GM18867 (cell line): ENCODE measurements around the gene CYP24A1.

Experiments used
- ATAC-seq: cut with Tn5 transposase; IDR thresholded peaks from one replicate; pipeline ENCODE4 v1.9.1; 2021; ENCODE audit warnings: mild to moderate bottlenecking, moderate library complexity; ENCODE audit not compliant: unreplicated experiment

CYP24A1 gene

GRCh38 chr20:54158856-54159418 lies 14.8 kb downstream of the CYP24A1 start:
- ATAC-seq, result no peak

DNA sequence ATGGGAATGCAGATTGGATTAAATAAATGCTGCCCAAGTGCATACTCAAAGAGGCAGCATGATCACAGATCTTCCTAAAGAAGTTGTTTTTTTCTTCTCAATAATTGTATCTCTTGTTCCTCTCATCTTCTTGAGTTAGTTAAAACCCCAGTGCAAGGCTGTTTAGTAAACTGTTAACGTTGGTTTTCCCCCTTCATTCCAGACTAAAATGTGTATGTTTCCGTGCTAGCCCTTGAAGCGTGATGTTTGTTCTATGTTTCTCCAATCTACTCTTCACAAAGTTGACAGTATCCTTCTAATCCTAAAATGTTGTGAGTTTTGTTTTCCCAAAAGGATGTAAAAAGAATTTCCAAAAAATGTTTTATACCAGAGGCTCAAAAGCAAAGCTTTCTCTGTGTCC lies 15.6 kb downstream of the CYP24A1 start:
- ATAC-seq, result no peak

GRCh38 chr20:54156981-54157835 lies 16.6 kb downstream of the CYP24A1 start:
- ATAC-seq, result no peak

GRCh38 chr20:54156522-54156921 lies 17.3 kb downstream of the CYP24A1 start:
- ATAC-seq, result no peak

DNA sequence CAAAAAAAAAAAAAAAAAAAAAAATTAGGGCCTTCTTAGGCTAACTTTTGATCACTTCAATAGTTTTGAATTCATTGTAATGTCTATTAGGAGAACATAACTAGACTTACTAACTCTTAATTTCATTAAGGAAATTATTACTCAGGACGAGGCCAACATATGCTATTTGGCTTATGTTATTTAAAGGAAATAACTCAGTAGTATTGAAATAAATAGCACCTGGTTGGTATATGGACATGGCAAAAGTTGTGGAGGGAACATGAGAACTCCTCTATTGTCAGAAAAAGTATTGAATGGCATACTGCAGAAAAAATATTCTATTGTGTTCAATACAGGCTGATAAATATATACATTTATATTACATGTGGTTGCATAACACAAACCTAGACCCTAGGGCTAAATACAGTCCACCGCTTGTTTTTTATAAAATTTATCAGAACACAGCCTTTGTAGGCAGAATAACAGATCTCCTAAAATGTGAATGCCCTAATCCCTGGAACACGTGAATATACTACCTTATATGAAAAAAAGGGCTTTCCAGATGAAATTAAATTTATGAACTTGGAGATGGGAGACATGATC lies 18.0 kb downstream of the CYP24A1 start:
- ATAC-seq, result no peak

GRCh38 chr20:54154439-54154838 lies 19.3 kb downstream of the CYP24A1 start:
- ATAC-seq, result no peak

DNA sequence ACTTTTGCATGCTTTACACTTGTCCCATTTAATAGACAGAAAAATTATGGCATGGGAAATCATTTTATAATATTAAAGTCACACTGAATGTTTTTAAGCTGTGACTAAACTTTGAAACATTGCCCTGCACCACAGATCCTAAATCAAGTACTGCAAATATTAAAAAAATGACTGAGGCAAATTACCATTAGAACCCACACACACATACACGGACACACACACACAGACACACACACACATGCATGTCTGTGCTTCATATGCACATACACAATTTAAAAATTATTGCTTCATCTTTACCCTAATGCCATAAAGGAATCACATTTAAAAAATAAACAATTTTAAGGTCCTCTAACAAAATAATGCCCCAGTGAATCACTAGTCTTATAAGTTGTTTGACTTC lies 19.9 kb downstream of the CYP24A1 start:
- ATAC-seq, result no peak

GRCh38 chr20:54153041-54153327 lies 20.8 kb downstream of the CYP24A1 start:
- ATAC-seq, result no peak

DNA sequence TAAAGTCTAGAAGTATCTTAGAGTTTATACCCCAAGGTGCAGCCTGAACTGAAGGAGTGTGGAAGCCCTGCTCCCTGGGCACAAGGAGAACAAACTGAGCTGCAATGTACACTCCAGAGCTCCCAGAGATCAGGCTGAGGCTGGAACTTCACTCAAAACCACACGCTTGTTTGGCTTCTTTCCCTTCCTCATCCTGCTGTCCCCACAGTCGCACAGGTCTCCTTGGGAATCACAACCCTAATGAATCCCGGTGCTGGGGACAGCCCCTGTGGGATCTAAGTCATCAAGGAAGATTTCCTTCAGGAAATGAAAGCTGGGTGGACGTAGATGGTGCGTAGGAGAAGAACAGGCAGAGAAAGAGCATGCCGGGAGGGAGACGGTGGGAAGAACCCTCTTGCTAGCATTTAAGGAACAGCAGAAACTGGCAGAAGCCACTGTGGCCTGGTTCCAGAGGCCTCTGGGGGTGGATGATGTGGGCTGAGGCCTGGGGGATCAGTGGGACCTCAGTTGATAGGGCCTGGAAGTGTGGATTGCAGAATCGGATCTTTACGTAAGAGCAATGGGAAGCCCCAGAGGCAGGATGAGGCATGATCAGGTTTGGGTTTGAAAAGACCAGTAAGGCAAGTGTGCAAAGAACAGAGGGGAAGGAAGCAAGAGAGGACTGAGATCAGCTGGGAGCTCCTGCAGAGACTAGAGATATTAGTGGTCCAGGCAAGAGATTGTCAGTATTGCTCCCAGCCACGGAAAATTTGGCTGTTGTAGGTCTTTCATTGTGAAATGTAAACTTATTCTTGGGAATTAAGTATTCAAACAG lies 21.4 kb downstream of the CYP24A1 start:
- no peak for ATAC-seq

DNA sequence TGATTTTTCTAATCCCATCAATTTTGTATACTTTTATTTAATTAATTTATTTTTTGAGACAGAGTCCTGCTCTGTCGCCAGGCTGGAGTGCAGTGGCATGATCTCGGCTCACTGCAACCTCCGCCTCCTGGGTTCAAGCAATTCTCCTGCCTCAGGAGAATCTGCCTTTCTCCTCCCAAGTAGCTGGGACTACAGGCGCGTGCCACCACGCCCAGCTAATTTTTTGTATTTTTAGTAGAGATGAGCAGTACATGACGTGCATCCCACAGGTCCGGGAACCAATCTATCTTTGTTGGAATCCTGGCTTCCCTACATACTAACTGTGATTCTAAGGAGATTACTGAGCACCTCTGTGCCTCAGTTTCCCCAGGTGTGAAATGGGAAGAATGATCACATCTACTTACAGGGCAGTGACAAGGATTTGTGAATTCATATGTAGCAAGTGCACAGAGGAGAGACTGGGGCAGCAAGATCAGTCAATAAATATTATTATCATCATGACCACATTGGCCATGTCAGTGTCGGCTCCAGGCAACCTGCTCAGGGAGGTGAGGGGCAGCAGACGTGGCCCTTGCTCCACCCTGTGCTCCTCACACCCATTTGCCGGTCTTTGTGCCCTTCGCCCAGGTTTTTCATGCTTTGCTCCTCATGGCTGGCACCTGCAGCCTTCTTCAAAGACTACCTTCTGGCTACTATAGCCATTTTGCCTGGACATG lies 22.1 kb downstream of the CYP24A1 start:
- no peak for ATAC-seq

- ATAC-seq, result no peak
Measured at GRCh38 chr20:54151075-54151439, 22.7 kb downstream of the CYP24A1 start.

DNA sequence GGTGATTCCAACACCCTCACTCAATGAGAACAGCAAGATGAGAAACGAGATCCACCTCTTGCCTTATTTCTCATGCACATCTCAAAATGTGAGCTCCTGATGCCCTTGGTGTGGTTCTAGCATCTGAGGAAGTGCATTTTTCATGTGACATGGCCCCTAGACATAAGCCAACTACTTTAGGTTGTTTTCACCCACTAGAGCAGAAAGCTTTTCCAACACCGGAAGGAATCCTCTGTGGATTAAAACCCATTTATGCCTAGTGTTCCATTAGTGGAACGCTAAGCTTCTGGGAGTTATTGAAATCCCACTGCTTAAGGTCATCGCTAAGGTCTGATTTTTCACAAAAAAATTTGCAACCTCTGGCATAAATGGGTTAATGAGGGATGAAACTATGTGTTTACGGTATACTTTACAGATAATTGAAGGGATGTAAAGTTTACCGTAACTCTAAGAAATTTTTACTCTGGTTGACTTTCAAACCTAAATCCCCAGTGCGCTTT lies 24.0 kb downstream of the CYP24A1 start:
- ATAC-seq, result no peak

- ATAC-seq, result no peak
Measured at GRCh38 chr20:54148947-54149764, 24.6 kb downstream of the CYP24A1 start.

- ATAC-seq, result no peak
Measured at GRCh38 chr20:54146672-54147071, 27.1 kb downstream of the CYP24A1 start.

- ATAC-seq, result no peak
Measured at GRCh38 chr20:54144847-54145414, 28.9 kb downstream of the CYP24A1 start.

- no peak for ATAC-seq
Measured at GRCh38 chr20:54140927-54141566, 32.7 kb downstream of the CYP24A1 start.

- ATAC-seq, result no peak
Measured at GRCh38 chr20:54140486-54140885, 33.3 kb downstream of the CYP24A1 start.

GRCh38 chr20:54140067-54140466 lies 33.7 kb downstream of the CYP24A1 start:
- ATAC-seq, result no peak

- no peak for ATAC-seq
Measured at GRCh38 chr20:54139188-54139587, 34.6 kb downstream of the CYP24A1 start.
